Measurements from ENCODE around the gene MYF5.

MYF5 gene

GRCh38 chr12:80756875-80757274, 40.2 kb downstream of the MYF5 start:
- H4K20me1 ChIP-seq (ENCODE audit: insufficient read depth, low read length): no peaks in the 10 kb centered on the region
- no peaks in the 10 kb centered on the region for H3K9me2 ChIP-seq (ENCODE audit: low read depth, low read length)
- no peaks in the 10 kb centered on the region for H3K79me2 ChIP-seq (ENCODE audit: insufficient read depth, low read length)
- H3K9ac ChIP-seq (ENCODE audit: low read length): no peak overlapping the region
- no peak overlapping the region for H2AFZ ChIP-seq (ENCODE audit: low read length)
- H3K4me3 ChIP-seq (ENCODE audit: low read depth, low read length, poor library complexity, severe bottlenecking): no peak overlapping the region
- no peak overlapping the region for H3K4me2 ChIP-seq (ENCODE audit: low read length)
- no peak for TF ChIP-seq CTCF (IDR thresholded peaks at IDR 0.05; ENCODE audit: low read length)
- TF ChIP-seq EZH2 (IDR thresholded peaks at IDR 0.05; ENCODE audit: borderline replicate concordance, low read length): no peak
- no peaks in the 10 kb centered on the region for H3K36me3 ChIP-seq (ENCODE audit: insufficient read depth, low read length)
- no peaks in the 10 kb centered on the region for H3K27me3 ChIP-seq (ENCODE audit: insufficient read depth, low read length)
- H3F3A ChIP-seq (ENCODE audit: insufficient read depth, low read length): no peaks in the 10 kb centered on the region
- H3K4me1 ChIP-seq (ENCODE audit: insufficient read depth, low read length, severe bottlenecking): no peaks in the 10 kb centered on the region
- H3K27ac ChIP-seq (ENCODE audit: low read depth, low read length, poor library complexity, severe bottlenecking): no peak overlapping the region
- no peaks in the 10 kb centered on the region for H3K9me3 ChIP-seq (ENCODE audit: low read length)

- TF ChIP-seq EZH2 (IDR thresholded peaks at IDR 0.05; ENCODE audit: borderline replicate concordance, low read length) (no peak), CTCF (IDR thresholded peaks at IDR 0.05; ENCODE audit: low read length) (no peak)
- Histone ChIP-seq H4K20me1 (ENCODE audit: insufficient read depth, low read length) (no peaks in the 10 kb centered on the region), H3K9me2 (ENCODE audit: low read depth, low read length) (no peaks in the 10 kb centered on the region), H3K4me2 (ENCODE audit: low read length) (no peak overlapping the region), H3K4me3 (ENCODE audit: low read depth, low read length, poor library complexity, severe bottlenecking) (no peak overlapping the region), H3K27me3 (ENCODE audit: insufficient read depth, low read length) (no peaks in the 10 kb centered on the region), H3K79me2 (ENCODE audit: insufficient read depth, low read length) (no peaks in the 10 kb centered on the region), H3K27ac (ENCODE audit: low read depth, low read length, poor library complexity, severe bottlenecking) (no peak overlapping the region), H3K9me3 (ENCODE audit: low read length) (no peaks in the 10 kb centered on the region), H3F3A (ENCODE audit: insufficient read depth, low read length) (no peaks in the 10 kb centered on the region), H3K36me3 (ENCODE audit: insufficient read depth, low read length) (no peaks in the 10 kb centered on the region), H3K9ac (ENCODE audit: low read length) (no peak overlapping the region), H3K4me1 (ENCODE audit: insufficient read depth, low read length, severe bottlenecking) (no peaks in the 10 kb centered on the region), H2AFZ (ENCODE audit: low read length) (no peak overlapping the region)
Measured at GRCh38 chr12:80761838-80762237, 45.1 kb downstream of the MYF5 start.

DNA sequence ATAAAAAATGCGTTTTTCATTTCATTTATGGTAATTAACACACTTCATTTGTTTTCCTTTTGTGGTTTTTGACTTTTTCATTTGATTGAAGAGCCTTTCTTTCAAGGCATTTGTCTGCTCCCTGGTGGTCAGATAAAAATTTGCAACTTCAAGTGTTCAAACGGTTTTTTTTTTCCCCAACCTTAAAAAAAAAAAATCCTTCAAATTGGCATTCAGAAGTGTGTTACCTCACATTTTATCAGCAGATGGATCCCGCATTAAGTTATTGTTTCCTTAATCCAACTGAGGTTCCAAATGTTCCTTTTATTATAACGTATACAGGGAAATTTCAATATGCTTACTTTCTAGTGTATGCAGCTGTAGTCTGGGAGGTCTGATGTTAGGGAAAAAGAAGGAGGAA, 47.2 kb downstream of the MYF5 start:
- TF ChIP-seq EZH2 (IDR thresholded peaks at IDR 0.05; ENCODE audit: borderline replicate concordance, low read length) (no peak), CTCF (IDR thresholded peaks at IDR 0.05; ENCODE audit: low read length) (peak; percentile 60)
- H2AFZ ChIP-seq (ENCODE audit: low read length): no peak overlapping the region
- no peak overlapping the region for H3K27ac ChIP-seq (ENCODE audit: low read depth, low read length, poor library complexity, severe bottlenecking)

More for the DNA sequence above, 47.2 kb downstream of the MYF5 start:
- H3K4me1 ChIP-seq (ENCODE audit: insufficient read depth, low read length, severe bottlenecking): no peaks in the 10 kb centered on the region
- no peak overlapping the region for H3K4me2 ChIP-seq (ENCODE audit: low read length)
- no peaks in the 10 kb centered on the region for H3K9me3 ChIP-seq (ENCODE audit: low read length)
- H3K79me2 ChIP-seq (ENCODE audit: insufficient read depth, low read length): no peaks in the 10 kb centered on the region
- no peaks in the 10 kb centered on the region for H3F3A ChIP-seq (ENCODE audit: insufficient read depth, low read length)
- H3K36me3 ChIP-seq (ENCODE audit: insufficient read depth, low read length): no peaks in the 10 kb centered on the region
- no peaks in the 10 kb centered on the region; the same call in 1 of the 2 replicates for H4K20me1 ChIP-seq (ENCODE audit: insufficient read depth, low read length)
- H3K9me2 ChIP-seq (ENCODE audit: low read depth, low read length): no peaks in the 10 kb centered on the region
- no peaks in the 10 kb centered on the region for H3K27me3 ChIP-seq (ENCODE audit: insufficient read depth, low read length)
- no peak overlapping the region for H3K9ac ChIP-seq (ENCODE audit: low read length)
- no peak overlapping the region for H3K4me3 ChIP-seq (ENCODE audit: low read depth, low read length, poor library complexity, severe bottlenecking)
